Measurements from ENCODE around the gene PLIN3. TPM values are rescaled to one million over a fixed set of nuclear protein-coding genes. Genes with fewer than 3 reads are reported as not detected.

The PLIN3 gene
- total and polyA plus RNA-seq, 9 of the 15 experiments (the other 6 are each of a cell fraction or from before 2014, with no cell fraction given): 7.5 to 75.6 (median 43.1) TPM

- TF ChIP-seq REST (IDR thresholded peaks at IDR 0.05; ENCODE audit: borderline replicate concordance) (peak; percentile 80), REST (CRISPR knock-in tag; IDR thresholded peaks at IDR 0.05; ENCODE audit: low read depth) (no peak), E4F1 (CRISPR knock-in tag; IDR thresholded peaks at IDR 0.05; ENCODE audit: borderline replicate concordance) (no peak), POLR2A (conservative IDR thresholded peaks at IDR 0.05) (no peak), TSHZ1 (CRISPR knock-in tag; IDR thresholded peaks at IDR 0.05) (no peak), DLX4 (CRISPR knock-in tag; IDR thresholded peaks at IDR 0.05) (no peak), MYC (IDR thresholded peaks at IDR 0.05; ENCODE audit: low read depth, low read length) (peak; percentile 46; the same call in 1 of the 2 replicates), MYC (CRISPR knock-in tag; IDR thresholded peaks at IDR 0.05; ENCODE audit: borderline replicate concordance, low read depth) (no peak), FOXA3 (CRISPR knock-in tag; conservative IDR thresholded peaks at IDR 0.05 in 1 of 2, IDR thresholded peaks at IDR 0.05 in 1 of 2) (0 out of 4 replicates have a peak, but pooled peaks of 1 of the 2 experiments have one; percentile 26)
These were observed 44.6 kb upstream of the PLIN3 start (continued) for GRCh38 chr19:4911786-4912672.

Data from K562 (cell line).